HG03521 (cell line): ENCODE measurements around the gene RAN.
"Not testable (repeated sequence)": the region's sequence is repeated elsewhere in the genome, so short reads cannot be mapped to it uniquely, and the experiment has no call there.

ENCODE experiments used
- ATAC-seq: cut with Tn5 transposase; IDR thresholded peaks from one replicate; pipeline ENCODE4 v1.9.1; 2021; ENCODE audit warnings: mild to moderate bottlenecking, moderate library complexity; ENCODE audit not compliant: unreplicated experiment

RAN gene

GRCh38 chr12:130877333-130877732 is 5.5 kb downstream of the RAN start:
- ATAC-seq, result no peak

- ATAC-seq, result no peak
Observed at GRCh38 chr12:130878193-130879185, 6.6 kb downstream of the RAN start.

GRCh38 chr12:130879212-130879686 is 7.4 kb downstream of the RAN start:
- peak; percentile 83 for ATAC-seq

- ATAC-seq, result no peak
Observed at GRCh38 chr12:130879781-130880389, 8.0 kb downstream of the RAN start.

GRCh38 chr12:130880411-130880885 is 8.6 kb downstream of the RAN start:
- ATAC-seq, result no peak

GRCh38 chr12:130881046-130881445 is 9.2 kb downstream of the RAN start:
- no peak for ATAC-seq

GRCh38 chr12:130881548-130881947 is 9.7 kb downstream of the RAN start:
- ATAC-seq, result no peak

- not testable (repeated sequence) for ATAC-seq
Observed at GRCh38 chr12:130887190-130887589, 15.3 kb downstream of the RAN start.

GRCh38 chr12:130904064-130904463 is 32.2 kb downstream of the RAN start:
- ATAC-seq, result no peak

- not testable (repeated sequence) for ATAC-seq
Observed at GRCh38 chr12:130904936-130905455, 33.1 kb downstream of the RAN start.

GRCh38 chr12:130909111-130909510 is 37.2 kb downstream of the RAN start:
- ATAC-seq, result no peak

GRCh38 chr12:130911193-130911592 is 39.3 kb downstream of the RAN start:
- no peak for ATAC-seq

GRCh38 chr12:130911933-130912332 is 40.1 kb downstream of the RAN start:
- no peak for ATAC-seq

GRCh38 chr12:130916241-130916911 is 44.5 kb downstream of the RAN start:
- ATAC-seq, result no peak

- no peak for ATAC-seq
Observed at GRCh38 chr12:130917607-130918006, 45.7 kb downstream of the RAN start.

GRCh38 chr12:130919086-130919485 is 47.2 kb downstream of the RAN start:
- ATAC-seq, result no peak

GRCh38 chr12:130920119-130920703 is 48.3 kb downstream of the RAN start:
- no peak for ATAC-seq

- no peak for ATAC-seq
Observed at GRCh38 chr12:130920723-130921381, 49.0 kb downstream of the RAN start.

- no peak for ATAC-seq
Observed at GRCh38 chr12:130922511-130922953, 50.7 kb downstream of the RAN start.
